Measurements from ENCODE around the gene ARHGAP28.

The ARHGAP28 gene

GRCh38 chr18:6962571-6963451, 233.3 kb downstream of the ARHGAP28 start:
- Mint-ChIP-seq H3K27ac (no peak overlapping the region), H3K36me3 (no peaks in the 10 kb centered on the region), H3K4me1 (no peaks in the 10 kb centered on the region), H3K27me3 (no peaks in the 10 kb centered on the region), H3K9me3 (no peaks in the 10 kb centered on the region), H3K4me3 (no peak overlapping the region)
- no peak for DNase-seq
- CTCF ChIA-PET: no interaction called here

GRCh38 chr18:6963452-6964097, 234.1 kb downstream of the ARHGAP28 start:
- H3K27ac Mint-ChIP-seq: no peak overlapping the region
- H3K27me3 Mint-ChIP-seq: no peaks in the 10 kb centered on the region
- no peaks in the 10 kb centered on the region for H3K9me3 Mint-ChIP-seq
- CTCF ChIA-PET: no interaction called here
- no peaks in the 10 kb centered on the region for H3K4me1 Mint-ChIP-seq
- no peak for DNase-seq
- H3K4me3 Mint-ChIP-seq: no peak overlapping the region
- no peaks in the 10 kb centered on the region for H3K36me3 Mint-ChIP-seq
